OCI-LY7 (cell line): ENCODE measurements around the gene PARG. TPM values are rescaled to one million over a fixed set of nuclear protein-coding genes. Genes with fewer than 3 reads are reported as not detected.
"Not testable (repeated sequence)": the region's sequence is repeated elsewhere in the genome, so short reads cannot be mapped to it uniquely, and the experiment has no call there.

Source experiments
- BruUV-seq: library from RNA; stranded (reverse); fragments of 400-500 nt; replicated peaks from 2 replicates; lab custom pipeline; 2021; lab: Mats Ljungman, UMichigan
- CTCF ChIA-PET: fragments of 300-600 bp; sonication (Branson Sonifier 250); formaldehyde crosslinking; loops from one replicate; lab custom pipeline; 2022; ENCODE audit warnings: antibody characterized with exemption; ENCODE audit not compliant: unreplicated experiment; lab: Charles Lee
- POLR2A ChIA-PET: fragments of 300-600 bp; sonication (Branson Sonifier 250); formaldehyde crosslinking; loops from one replicate; lab custom pipeline; 2022; ENCODE audit warnings: antibody characterized with exemption; lab: Charles Lee
- DNase-seq: peaks from one replicate; pipeline ENCODE4 v3.0.0-alpha.2; 2015; ENCODE audit warnings: low spot score
- H2AFZ ChIP-seq: fragments of 200-600 bp; sonication (generic), shearing (Covaris generic); 2 replicates; pipeline ENCODE4 v1.6.1; 2014; ENCODE audit warnings: mild to moderate bottlenecking, antibody characterized with exemption, low read length, moderate library complexity
- H3K27ac ChIP-seq: fragments of 200-600 bp; sonication (generic); 2 replicates; pipeline ENCODE4 v1.5.1; 2014; ENCODE audit warnings: mixed run types, low read depth, mild to moderate bottlenecking, moderate library complexity, low read length, inconsistent platforms; ENCODE audit not compliant: poor library complexity, severe bottlenecking
- H3K36me3 ChIP-seq: fragments of 200-600 bp; sonication (generic); 2 replicates; pipeline ENCODE4 v1.6.1; 2014; ENCODE audit warnings: mild to moderate bottlenecking, antibody characterized with exemption, low read length, moderate library complexity, mixed read lengths; ENCODE audit not compliant: insufficient read depth
- H3K4me1 ChIP-seq: fragments of 200-600 bp; sonication (generic); 2 replicates; pipeline ENCODE4 v1.5.1; 2014; ENCODE audit warnings: mild to moderate bottlenecking, low read length; ENCODE audit not compliant: insufficient read depth, poor library complexity, severe bottlenecking
- H3K4me2 ChIP-seq: fragments of 200-600 bp; sonication (generic); 2 replicates; pipeline ENCODE4 v1.6.1; 2014; ENCODE audit warnings: mild to moderate bottlenecking, low read length
- H3K4me3 ChIP-seq: fragments of 200-600 bp; sonication (generic); 2 replicates; pipeline ENCODE4 v1.5.1; 2014; ENCODE audit warnings: mild to moderate bottlenecking, low read depth, low read length; ENCODE audit not compliant: poor library complexity, severe bottlenecking
- H3K79me2 ChIP-seq: fragments of 200-600 bp; sonication (generic); 2 replicates; pipeline ENCODE4 v1.6.1; 2016; ENCODE audit warnings: low read depth, mild to moderate bottlenecking, low read length, moderate library complexity, mixed read lengths; ENCODE audit not compliant: insufficient read depth
- H3K9me2 ChIP-seq: fragments of 200-600 bp; sonication (generic); 2 replicates; pipeline ENCODE4 v1.6.1; 2016; ENCODE audit warnings: mild to moderate bottlenecking, low read length, mixed read lengths; ENCODE audit not compliant: insufficient read depth
- H3K9me3 ChIP-seq: fragments of 200-600 bp; sonication (generic); 2 replicates; pipeline ENCODE4 v1.6.1; 2014; ENCODE audit warnings: mild to moderate bottlenecking, mixed run types, low read length, mixed read lengths
- H4K20me1 ChIP-seq: fragments of 200-600 bp; sonication (generic); 2 replicates; pipeline ENCODE4 v1.6.1; 2014; ENCODE audit warnings: mild to moderate bottlenecking, antibody characterized with exemption, low read length, moderate library complexity, mixed read lengths; ENCODE audit not compliant: insufficient read depth
- intact Hi-C: fragments of 100-400 bp; cut with micrococcal nuclease; formaldehyde crosslinking; loops from one replicate; pipeline ENCODE4 v1.10.0; 2022; ENCODE audit not compliant: unreplicated experiment
- total RNA-seq, 2 experiments: library from RNA; depleted of rRNA in 1 of 2; stranded (reverse); fragments of >200 nt in 1 of 2; shearing (Covaris generic) in 1 of 2; gene quantifications; 2 replicates each; pipeline ENCODE4 v1.2.3, GENCODE V29; 2014 to 2022

Gene PARG
- total RNA-seq, 2 experiments from 2014 or later = 40.5 to 46.9 TPM

GRCh38 chr10:49943607-49944006 is 1.8 kb upstream of the PARG start:
- H4K20me1 ChIP-seq, H3K9me3 ChIP-seq, DNase-seq, intact Hi-C loops, H3K9me2 ChIP-seq, H3K27ac ChIP-seq, H3K4me1 ChIP-seq, CTCF ChIA-PET, H2AFZ ChIP-seq, BruUV-seq: not testable (repeated sequence)
- Histone ChIP-seq H3K4me3 (peak overlapping the region; percentile 85), H3K4me2 (peak overlapping the region; percentile 83), H3K79me2 (peaks cover 58% of the 10 kb centered on the region), H3K36me3 (peaks cover 28% of the 10 kb centered on the region)
- POLR2A ChIA-PET = interaction anchor here (0.6 to 0.8 kb wide), 4 partner anchors 21 to 854 kb away, joined by 3 to 5 read pairs (median 4); no protein-coding TSS in a partner anchor

GRCh38 chr10:49942339-49942705 is 495 bp upstream of the PARG start:
- Histone ChIP-seq H3K27ac (peak overlapping the region; percentile 60), H3K4me3 (peak overlapping the region; percentile 85), H3K79me2 (peaks cover 59% of the 10 kb centered on the region), H3K4me2 (peak overlapping the region; percentile 83), H2AFZ (peak overlapping the region; percentile 64; the same call in 1 of the 2 replicates), H3K36me3 (peaks cover 22% of the 10 kb centered on the region)
- H3K4me1 ChIP-seq, H3K9me3 ChIP-seq, H3K9me2 ChIP-seq, intact Hi-C loops, CTCF ChIA-PET, H4K20me1 ChIP-seq: not testable (repeated sequence)
- BruUV-seq = TSS peak; percentile 76
- POLR2A ChIA-PET = interaction anchor here (0.6 kb wide), 1 partner anchor 14 kb away, joined by 3 read pairs; no protein-coding TSS in a partner anchor
- DNase-seq = peak; percentile 8

- BruUV-seq, H2AFZ ChIP-seq, H3K36me3 ChIP-seq, H3K79me2 ChIP-seq, intact Hi-C loops, H3K27ac ChIP-seq, H3K9me3 ChIP-seq, H3K4me3 ChIP-seq, H3K4me2 ChIP-seq, H4K20me1 ChIP-seq, H3K4me1 ChIP-seq, POLR2A ChIA-PET, DNase-seq, H3K9me2 ChIP-seq, CTCF ChIA-PET: not testable (repeated sequence)
Measured at GRCh38 chr10:49931959-49932728, 9.7 kb downstream of the PARG start.

GRCh38 chr10:49931276-49931675 is 10.6 kb downstream of the PARG start:
- H3K4me3 ChIP-seq, H3K36me3 ChIP-seq, H2AFZ ChIP-seq, H3K4me1 ChIP-seq, H4K20me1 ChIP-seq, H3K9me3 ChIP-seq, intact Hi-C loops, POLR2A ChIA-PET, H3K27ac ChIP-seq, H3K4me2 ChIP-seq, BruUV-seq, H3K79me2 ChIP-seq, DNase-seq, H3K9me2 ChIP-seq, CTCF ChIA-PET: not testable (repeated sequence)

DNA sequence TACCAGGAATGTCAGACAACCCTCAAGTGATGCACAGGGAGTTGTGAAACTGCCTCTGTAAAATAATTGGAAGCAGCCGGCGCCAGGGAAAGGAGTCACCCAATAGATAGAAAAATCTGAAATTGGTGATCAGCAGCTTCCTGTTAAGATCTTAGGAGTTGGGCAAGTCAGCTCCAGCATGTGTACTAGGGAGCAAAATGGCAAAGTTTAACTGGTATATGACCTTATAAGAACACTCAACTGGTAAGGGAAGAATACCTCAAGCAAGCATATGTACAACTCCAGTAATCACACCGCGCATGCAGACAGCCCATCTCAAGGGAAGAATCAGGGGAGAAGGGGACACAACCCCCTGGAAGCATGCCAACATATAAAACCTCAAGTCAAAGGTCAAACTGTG is 18.3 kb downstream of the PARG start:
- H3K4me1 ChIP-seq, H3K9me3 ChIP-seq, CTCF ChIA-PET, H3K9me2 ChIP-seq, H2AFZ ChIP-seq, H3K79me2 ChIP-seq, H3K27ac ChIP-seq, DNase-seq, POLR2A ChIA-PET, H3K4me2 ChIP-seq, BruUV-seq, intact Hi-C loops, H3K4me3 ChIP-seq, H4K20me1 ChIP-seq: not testable (repeated sequence)
- H3K36me3 ChIP-seq = peaks cover 11% of the 10 kb centered on the region

DNA sequence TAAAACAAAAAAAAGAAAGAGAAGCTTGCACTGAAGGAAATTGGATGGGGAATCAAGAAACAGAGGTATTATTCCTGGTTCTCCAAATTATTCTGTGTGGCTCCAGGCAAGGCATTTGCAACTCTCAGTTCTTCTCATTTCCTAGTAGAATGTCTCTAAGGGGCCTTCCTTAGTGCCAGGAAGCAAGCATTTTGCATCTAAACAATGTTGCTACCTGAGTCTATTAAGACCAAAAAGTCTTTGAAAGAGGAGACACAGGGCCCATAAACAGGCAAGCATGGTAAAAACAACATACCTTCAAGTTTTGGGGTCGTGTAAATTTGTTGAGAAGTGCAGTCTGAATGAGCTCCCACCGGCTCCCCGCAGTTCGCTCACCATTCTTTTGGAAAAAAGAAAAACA is 19.8 kb downstream of the PARG start:
- H3K9me3 ChIP-seq, CTCF ChIA-PET, H4K20me1 ChIP-seq, DNase-seq, H3K4me1 ChIP-seq, BruUV-seq, H3K9me2 ChIP-seq, H3K4me3 ChIP-seq, intact Hi-C loops, H3K4me2 ChIP-seq, H3K79me2 ChIP-seq, H2AFZ ChIP-seq, H3K27ac ChIP-seq, H3K36me3 ChIP-seq: not testable (repeated sequence)
- POLR2A ChIA-PET = interaction anchor here (1.1 kb wide), 1 partner anchor 21 kb away, joined by 3 read pairs; no protein-coding TSS in a partner anchor
